SJSA1 (cell line): Measurements from ENCODE around the gene RAD51B. TPM values are rescaled to one million over a fixed set of nuclear protein-coding genes. Genes with fewer than 3 reads are reported as not detected.
"Not testable (repeated sequence)": the region's sequence is repeated elsewhere in the genome, so short reads cannot be mapped to it uniquely, and the experiment has no call there.

Source experiments
- DNase-seq, 2 experiments: peaks; one replicate each; pipeline ENCODE4 v3.0.0-alpha.2; 2015 to 2020; ENCODE audit warnings: low spot score in 2 of 2, low read depth in 1 of 2
- H3K27ac ChIP-seq: fragments of 250-450 bp; sonication (Bioruptor Pico); 2 replicates; pipeline ENCODE4 v1.5.1; 2020; ENCODE audit warnings: mild to moderate bottlenecking, moderate library complexity
- H3K27me3 ChIP-seq: fragments of 250-450 bp; sonication (Bioruptor Pico); replicated peaks from 2 replicates; pipeline ENCODE4 v1.5.1; 2020; ENCODE audit warnings: mild to moderate bottlenecking, moderate library complexity
- H3K36me3 ChIP-seq: fragments of 250-450 bp; sonication (Bioruptor Pico); 2 replicates; pipeline ENCODE4 v1.5.1; 2020; ENCODE audit warnings: mild to moderate bottlenecking
- H3K4me1 ChIP-seq: fragments of 250-450 bp; sonication (Bioruptor Pico); replicated peaks from 2 replicates; pipeline ENCODE4 v1.6.1; 2021; ENCODE audit warnings: mild to moderate bottlenecking
- H3K4me3 ChIP-seq: fragments of 250-450 bp; sonication (Bioruptor Pico); 2 replicates; pipeline ENCODE4 v1.5.1; 2020; ENCODE audit warnings: mild to moderate bottlenecking
- H3K9me3 ChIP-seq: fragments of 250-450 bp; sonication (Bioruptor Pico); replicated peaks from 2 replicates; pipeline ENCODE4 v1.5.1; 2020; ENCODE audit warnings: mild to moderate bottlenecking
- total RNA-seq: library from RNA; depleted of rRNA; stranded (reverse); fragments of >200 nt; shearing (Covaris generic); gene quantifications from 2 replicates; pipeline ENCODE4 v1.2.3, GENCODE V29; 2014

The RAD51B gene
- total RNA-seq, 1 experiment from 2014 or later, result 4.7 TPM

DNA sequence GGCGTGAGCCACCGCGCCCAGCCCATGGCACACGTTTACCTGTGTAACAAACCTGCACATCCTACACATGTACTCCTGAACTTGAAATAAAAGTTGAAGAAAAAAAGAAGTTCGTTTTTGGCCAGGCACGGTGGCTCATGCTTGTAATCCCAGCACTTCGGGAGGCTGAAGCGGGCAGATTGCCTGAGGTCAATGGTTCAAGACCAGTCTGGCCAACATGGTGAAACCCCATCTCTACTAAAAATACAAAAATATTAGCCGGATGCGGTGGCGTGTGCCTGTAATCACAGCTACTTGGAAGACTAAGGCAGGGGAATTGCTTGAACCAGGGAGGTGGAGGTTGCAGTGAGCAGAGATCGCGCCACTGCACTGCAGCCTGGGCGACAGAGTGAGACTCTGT lies 879.2 kb downstream of the RAD51B start:
- not testable (repeated sequence) for H3K4me3 ChIP-seq, H3K9me3 ChIP-seq, DNase-seq, H3K27ac ChIP-seq, H3K36me3 ChIP-seq, H3K27me3 ChIP-seq
- H3K4me1 ChIP-seq, result peaks cover 33% of the 10 kb centered on the region

DNA sequence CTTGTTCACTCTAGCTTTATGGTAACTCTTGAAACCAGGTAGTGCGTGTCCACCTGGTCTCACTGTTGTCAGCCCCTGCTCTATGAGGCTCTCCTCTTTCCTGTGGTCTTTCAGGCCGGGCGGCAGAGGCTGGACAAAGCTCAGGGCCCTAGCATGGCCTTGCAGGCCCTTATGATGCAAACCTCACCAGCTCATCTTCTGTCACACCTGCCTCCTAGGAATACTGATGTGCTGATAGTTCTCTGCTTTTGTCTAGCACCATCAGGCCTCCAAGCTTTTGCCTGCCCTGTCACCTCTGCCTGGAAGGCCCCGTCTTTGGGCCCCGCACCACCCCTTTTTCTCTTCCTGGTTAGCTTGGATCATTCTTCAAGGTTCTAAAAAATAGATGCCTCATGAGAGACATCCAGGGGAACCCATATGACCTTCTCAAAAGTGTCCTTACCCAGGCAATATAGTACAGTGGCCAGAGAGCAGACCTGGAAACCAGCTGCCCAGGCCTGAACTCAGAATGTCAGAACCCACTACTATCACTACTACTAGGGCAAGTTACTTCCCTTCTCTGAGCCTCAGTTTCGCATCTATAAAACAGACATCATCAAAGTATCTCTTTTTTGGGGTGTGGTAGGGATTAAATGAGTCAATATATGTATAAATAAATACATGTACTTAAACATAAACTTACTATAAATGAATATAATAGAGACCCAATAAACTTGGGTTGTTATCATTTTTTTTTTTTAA lies 881.6 kb downstream of the RAD51B start:
- Histone ChIP-seq H3K36me3 (no peaks in the 10 kb centered on the region), H3K27me3 (no peaks in the 10 kb centered on the region), H3K9me3 (no peaks in the 10 kb centered on the region), H3K4me1 (peaks cover 10% of the 10 kb centered on the region), H3K27ac (no peak overlapping the region), H3K4me3 (no peak overlapping the region)
- DNase-seq, result no peak

DNA sequence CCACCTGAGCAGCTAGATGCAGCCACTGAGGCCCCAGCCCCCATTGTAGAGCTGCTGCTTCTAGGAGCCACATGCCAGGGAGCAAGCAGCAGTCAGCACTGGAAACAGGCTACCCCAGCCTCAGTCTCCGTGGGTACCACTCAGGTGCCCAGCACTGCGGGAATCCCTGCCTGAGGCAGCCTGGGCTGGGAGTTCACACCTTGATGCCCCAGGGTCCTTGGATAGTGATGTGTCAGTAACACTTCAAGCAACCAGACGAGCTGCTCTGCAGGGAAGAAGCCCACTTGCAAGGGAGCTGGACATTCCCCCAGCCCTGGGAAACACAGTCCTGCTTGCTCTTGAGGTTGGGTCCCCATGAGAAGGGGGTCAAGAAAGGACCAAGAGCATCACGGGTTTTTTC lies 882.6 kb downstream of the RAD51B start:
- no peaks in the 10 kb centered on the region for H3K9me3 ChIP-seq
- no peak for DNase-seq
- H3K27me3 ChIP-seq, result no peaks in the 10 kb centered on the region
- no peaks in the 10 kb centered on the region for H3K36me3 ChIP-seq
- H3K4me1 ChIP-seq, result peaks cover 9% of the 10 kb centered on the region
- H3K27ac ChIP-seq, result no peak overlapping the region
- no peak overlapping the region for H3K4me3 ChIP-seq

DNA sequence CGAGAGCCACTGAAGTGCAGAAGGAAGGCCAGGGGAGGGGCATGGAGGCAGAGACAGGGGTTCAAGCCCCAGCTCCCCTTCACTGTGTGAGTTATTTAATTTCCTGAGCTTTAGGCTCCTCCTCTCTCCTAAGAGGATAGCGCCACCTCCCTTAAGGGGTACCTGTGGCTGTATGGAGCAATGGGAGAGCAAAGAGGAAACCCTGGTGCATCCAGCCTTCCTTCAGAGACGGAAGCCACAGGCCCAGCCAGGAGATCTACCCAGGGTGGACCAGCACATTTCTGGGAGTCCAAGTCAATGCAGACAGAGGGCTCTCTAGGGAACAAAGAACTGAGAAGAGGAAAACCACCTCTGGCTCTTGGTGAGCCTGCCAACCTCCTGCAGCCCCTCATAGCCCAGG lies 883.0 kb downstream of the RAD51B start:
- peaks cover 9% of the 10 kb centered on the region for H3K4me1 ChIP-seq
- no peaks in the 10 kb centered on the region for H3K36me3 ChIP-seq
- no peak overlapping the region for H3K27ac ChIP-seq

DNA sequence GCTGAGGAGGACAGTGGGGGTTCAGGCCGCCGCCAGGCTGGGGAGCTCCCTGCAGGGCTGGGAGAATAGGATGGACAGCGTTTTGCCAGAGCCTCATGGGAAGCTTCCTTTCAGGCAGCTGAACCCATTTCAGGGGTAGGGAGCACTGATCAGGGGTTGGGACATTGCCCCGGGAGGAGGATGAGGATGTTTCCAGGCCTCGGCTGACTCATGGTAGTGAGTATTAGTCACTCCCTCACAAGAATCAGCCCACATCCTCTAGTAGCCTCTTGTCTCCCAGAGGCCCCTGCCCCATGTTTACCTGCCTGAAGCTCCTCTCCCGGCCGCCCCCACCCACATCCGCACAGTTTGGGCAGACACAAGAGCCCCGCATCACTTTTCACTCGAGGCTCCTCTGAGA lies 883.5 kb downstream of the RAD51B start:
- no peaks in the 10 kb centered on the region for H3K27me3 ChIP-seq
- no peaks in the 10 kb centered on the region for H3K36me3 ChIP-seq
- no peak overlapping the region for H3K27ac ChIP-seq
- H3K4me3 ChIP-seq, result no peak overlapping the region
- no peaks in the 10 kb centered on the region for H3K9me3 ChIP-seq
- no peak for DNase-seq
- H3K4me1 ChIP-seq, result peaks cover 9% of the 10 kb centered on the region

More for the DNA sequence above, 883.0 kb downstream of the RAD51B start:
- no peaks in the 10 kb centered on the region for H3K27me3 ChIP-seq
- no peak for DNase-seq
- H3K9me3 ChIP-seq, result no peaks in the 10 kb centered on the region
- no peak overlapping the region for H3K4me3 ChIP-seq

DNA sequence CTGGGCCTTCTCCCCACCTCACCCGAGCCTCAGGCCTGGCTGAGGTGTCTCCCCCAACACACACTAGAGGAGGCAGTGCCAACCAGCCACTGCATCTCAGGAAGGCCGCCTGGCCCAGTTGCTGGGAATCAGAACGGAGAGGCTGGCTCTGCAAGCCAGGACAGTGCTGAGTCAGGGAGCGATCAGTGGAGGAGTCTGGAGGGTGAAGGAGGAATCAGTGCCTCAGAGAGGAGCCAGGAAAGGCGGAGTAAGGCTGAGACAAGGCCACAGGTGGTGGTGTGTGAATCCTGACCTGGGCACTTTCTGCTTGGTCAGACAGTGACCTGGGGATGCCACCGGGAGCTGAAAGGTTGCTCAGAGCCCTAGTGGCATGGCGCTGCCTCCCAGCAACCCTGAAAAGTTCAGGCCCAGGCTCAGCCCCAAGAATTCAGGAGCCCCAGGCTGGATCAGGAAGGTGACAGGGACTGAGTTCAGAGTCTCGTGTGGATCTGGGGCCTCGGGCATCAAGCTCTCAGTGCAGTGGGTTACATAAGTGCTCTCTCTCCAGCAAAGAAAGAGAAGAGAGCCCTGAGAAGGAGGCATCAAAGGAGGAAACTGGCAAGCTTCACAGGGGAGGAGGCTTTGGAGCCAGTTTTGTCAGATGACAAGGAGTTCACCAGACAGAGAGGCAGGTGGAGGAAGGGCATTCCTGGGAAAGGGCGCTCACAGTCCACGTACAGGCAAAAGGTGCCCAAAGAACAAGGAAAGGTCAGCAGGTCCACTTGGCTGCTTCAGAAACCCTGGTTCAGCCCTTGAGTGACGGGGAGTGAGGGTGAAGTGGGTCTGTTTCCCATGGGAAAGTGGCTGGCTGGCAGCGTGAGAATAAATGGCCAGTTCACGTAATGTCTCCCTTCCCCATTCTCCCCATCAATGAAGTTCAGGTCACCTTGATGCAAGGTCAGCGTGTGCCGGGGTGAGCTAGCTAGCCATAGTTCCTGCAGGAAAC lies 885.4 kb downstream of the RAD51B start:
- Histone ChIP-seq H3K36me3 (no peaks in the 10 kb centered on the region), H3K9me3 (no peaks in the 10 kb centered on the region), H3K27ac (no peak overlapping the region), H3K4me3 (no peak overlapping the region), H3K4me1 (peaks cover 9% of the 10 kb centered on the region), H3K27me3 (no peaks in the 10 kb centered on the region)
- no peak for DNase-seq

GRCh38 chr14:68705741-68706283 lies 886.2 kb downstream of the RAD51B start:
- Histone ChIP-seq H3K4me1 (peaks cover 9% of the 10 kb centered on the region), H3K27me3 (no peaks in the 10 kb centered on the region), H3K27ac (no peak overlapping the region), H3K4me3 (no peak overlapping the region), H3K36me3 (no peaks in the 10 kb centered on the region), H3K9me3 (no peaks in the 10 kb centered on the region)
- no peak for DNase-seq

DNA sequence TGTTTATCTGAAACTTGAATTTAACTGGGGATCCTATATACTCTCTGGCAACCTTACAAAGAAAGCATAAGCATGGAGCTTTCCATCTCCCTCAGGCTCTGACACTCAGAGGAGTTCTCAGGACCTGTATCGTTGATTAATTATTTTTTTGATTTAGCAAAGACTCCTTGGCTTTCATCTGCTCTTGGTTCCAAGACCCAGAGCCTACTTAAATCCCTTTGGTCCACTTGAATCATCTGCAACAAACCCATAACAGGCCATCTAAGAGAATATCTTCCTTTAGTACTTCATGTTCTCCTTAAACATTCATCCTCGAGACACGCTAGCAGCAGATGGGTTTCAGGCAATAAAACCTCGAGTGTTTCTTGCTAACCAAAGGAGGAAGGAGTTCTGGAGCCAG lies 887.9 kb downstream of the RAD51B start:
- no peak overlapping the region for H3K27ac ChIP-seq
- no peak overlapping the region for H3K4me3 ChIP-seq
- H3K36me3 ChIP-seq, result no peaks in the 10 kb centered on the region
- no peak for DNase-seq
- no peaks in the 10 kb centered on the region for H3K9me3 ChIP-seq
- H3K27me3 ChIP-seq, result no peaks in the 10 kb centered on the region
- H3K4me1 ChIP-seq, result peaks cover 9% of the 10 kb centered on the region

DNA sequence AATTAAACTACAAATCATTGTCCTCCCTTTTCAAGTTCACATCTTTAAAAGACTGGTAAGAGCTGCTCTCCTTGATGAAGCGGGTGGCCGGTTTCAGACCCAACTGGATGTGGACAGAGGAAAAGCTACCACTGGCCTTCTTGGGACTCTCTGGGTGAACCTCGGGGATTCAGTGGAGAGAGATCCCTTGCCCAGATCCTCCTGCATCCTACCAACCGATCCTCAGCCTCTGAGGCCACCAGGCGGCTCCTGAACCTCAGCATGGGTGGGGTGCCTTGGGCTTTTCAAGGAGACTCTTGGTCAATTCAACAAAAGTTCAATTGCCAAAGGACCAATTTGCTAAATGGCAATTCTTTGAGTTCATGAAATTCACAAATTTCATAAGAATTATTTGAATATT lies 888.8 kb downstream of the RAD51B start:
- no peak for DNase-seq
- no peak overlapping the region for H3K4me3 ChIP-seq

DNA sequence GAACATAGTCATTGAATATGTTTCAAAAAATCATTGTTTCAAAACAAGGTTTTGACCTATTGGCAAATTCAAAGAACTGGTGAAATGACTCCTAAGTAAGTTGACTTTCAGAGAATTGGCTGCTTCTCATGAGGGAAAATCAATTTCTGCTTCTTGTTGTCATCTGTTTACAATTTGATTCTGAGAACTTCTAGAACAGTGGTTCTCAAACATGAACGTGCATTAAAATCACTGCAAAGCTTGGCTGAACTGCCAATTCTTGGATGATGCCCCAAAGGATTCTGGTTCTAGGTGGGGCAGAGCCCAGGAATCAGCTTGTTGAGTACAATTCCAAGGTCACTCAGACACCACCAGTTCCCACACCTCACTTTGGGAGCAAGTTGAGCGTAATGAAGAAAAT lies 889.4 kb downstream of the RAD51B start:
- no peaks in the 10 kb centered on the region for H3K9me3 ChIP-seq
- no peak overlapping the region for H3K4me3 ChIP-seq
- DNase-seq, result no peak
- no peaks in the 10 kb centered on the region for H3K36me3 ChIP-seq
- H3K4me1 ChIP-seq, result no peaks in the 10 kb centered on the region
- no peak overlapping the region for H3K27ac ChIP-seq
- no peaks in the 10 kb centered on the region for H3K27me3 ChIP-seq

More for the DNA sequence above, 888.8 kb downstream of the RAD51B start:
- H3K4me1 ChIP-seq, result peaks cover 1% of the 10 kb centered on the region
- no peak overlapping the region for H3K27ac ChIP-seq
- no peaks in the 10 kb centered on the region for H3K9me3 ChIP-seq
- H3K36me3 ChIP-seq, result no peaks in the 10 kb centered on the region
- H3K27me3 ChIP-seq, result no peaks in the 10 kb centered on the region

GRCh38 chr14:68710776-68711175 lies 891.2 kb downstream of the RAD51B start:
- H3K27me3 ChIP-seq, result no peaks in the 10 kb centered on the region
- no peak overlapping the region for H3K4me3 ChIP-seq
- no peaks in the 10 kb centered on the region for H3K36me3 ChIP-seq
- no peak overlapping the region for H3K27ac ChIP-seq
- H3K9me3 ChIP-seq, result no peaks in the 10 kb centered on the region
- DNase-seq, result no peak
- H3K4me1 ChIP-seq, result no peaks in the 10 kb centered on the region

- Histone ChIP-seq H3K36me3 (no peaks in the 10 kb centered on the region), H3K27me3 (no peaks in the 10 kb centered on the region), H3K9me3 (no peaks in the 10 kb centered on the region), H3K4me3 (no peak overlapping the region), H3K27ac (no peak overlapping the region), H3K4me1 (no peaks in the 10 kb centered on the region)
- DNase-seq, result no peak
Observed at GRCh38 chr14:68711561-68712309, 892.2 kb downstream of the RAD51B start.

DNA sequence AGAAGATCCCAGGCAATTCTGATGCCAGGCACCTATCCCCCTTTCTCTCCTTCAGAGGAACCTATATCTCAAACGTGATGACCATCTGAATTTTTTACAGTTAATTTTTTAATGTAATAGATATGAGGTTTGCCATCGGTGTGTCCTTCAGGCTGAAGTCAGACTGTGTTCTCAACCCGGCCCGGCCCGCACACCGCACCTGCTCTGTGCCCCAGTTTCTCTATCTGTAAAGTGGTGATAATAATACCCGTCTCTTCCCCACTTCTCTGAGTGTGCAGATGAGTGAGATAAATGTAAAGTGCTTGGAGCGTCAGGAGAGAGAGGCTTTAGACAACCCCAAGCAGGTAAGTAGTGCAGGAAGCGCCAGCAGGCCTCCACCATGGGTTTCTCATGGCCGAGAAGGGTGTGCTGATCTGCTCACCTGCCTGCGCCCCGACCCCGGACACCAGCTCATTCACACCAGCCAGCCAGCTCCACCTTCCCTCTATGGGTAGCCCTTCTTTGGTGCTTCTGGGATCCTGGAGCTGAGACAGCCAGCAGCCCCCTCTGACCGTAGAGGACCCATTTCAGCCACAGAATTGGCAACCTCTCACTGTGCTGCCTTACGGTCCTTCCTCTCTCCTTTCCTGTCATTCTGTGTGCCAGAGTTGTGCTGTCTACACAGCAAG lies 893.3 kb downstream of the RAD51B start:
- no peak overlapping the region for H3K4me3 ChIP-seq
- no peaks in the 10 kb centered on the region for H3K27me3 ChIP-seq
- no peak for DNase-seq
- H3K27ac ChIP-seq, result no peak overlapping the region
- no peaks in the 10 kb centered on the region for H3K36me3 ChIP-seq
- H3K4me1 ChIP-seq, result no peaks in the 10 kb centered on the region
- no peaks in the 10 kb centered on the region for H3K9me3 ChIP-seq
